Smooth muscle cell (in vitro differentiated cells): ENCODE measurements around the gene NLN. TPM values are rescaled to one million over a fixed set of nuclear protein-coding genes. Genes with fewer than 3 reads are reported as not detected.
"Not testable (repeated sequence)": the region's sequence is repeated elsewhere in the genome, so short reads cannot be mapped to it uniquely, and the experiment has no call there.

Experiments
- DNase-seq: peaks from one replicate; lab custom pipeline; 2025; ENCODE audit not compliant: unreplicated experiment; lab: John Stamatoyannopoulos, UW
- H2AFZ ChIP-seq: fragments of 200-600 bp; sonication (generic); 2 replicates; pipeline ENCODE4 v1.6.0; 2016; ENCODE audit warnings: antibody characterized with exemption, low read depth, mild to moderate bottlenecking
- H3F3A ChIP-seq: fragments of 200-600 bp; sonication (generic); 2 replicates; pipeline ENCODE4 v1.6.0; 2017; ENCODE audit warnings: antibody characterized with exemption, low read depth
- H3K27ac ChIP-seq: fragments of 200-600 bp; sonication (generic); 2 replicates; pipeline ENCODE4 v1.5.1; 2016; ENCODE audit warnings: low read depth, mild to moderate bottlenecking
- H3K27me3 ChIP-seq: fragments of 200-600 bp; sonication (generic); 2 replicates; pipeline ENCODE4 v1.6.1; 2016; ENCODE audit warnings: low read depth, mild to moderate bottlenecking
- H3K36me3 ChIP-seq: fragments of 200-600 bp; sonication (generic); 2 replicates; pipeline ENCODE4 v1.5.1; 2016; ENCODE audit warnings: low read depth
- H3K4me1 ChIP-seq: fragments of 200-600 bp; sonication (generic); 2 replicates; pipeline ENCODE4 v1.5.1; 2016; ENCODE audit warnings: low read depth
- H3K4me2 ChIP-seq: fragments of 200-600 bp; sonication (generic); 2 replicates; pipeline ENCODE4 v1.6.0; 2016; ENCODE audit warnings: mild to moderate bottlenecking
- H3K4me3 ChIP-seq: fragments of 200-600 bp; sonication (generic); 2 replicates; pipeline ENCODE4 v1.5.1; 2016; ENCODE audit warnings: mild to moderate bottlenecking
- H3K79me2 ChIP-seq: fragments of 200-600 bp; sonication (generic); 2 replicates; pipeline ENCODE4 v1.6.0; 2016; ENCODE audit warnings: low read depth, mild to moderate bottlenecking
- H3K9ac ChIP-seq: fragments of 200-600 bp; sonication (generic); 2 replicates; pipeline ENCODE4 v1.6.0; 2016; ENCODE audit warnings: low read depth
- H3K9me3 ChIP-seq: fragments of 200-600 bp; sonication (generic); replicated peaks from 2 replicates; pipeline ENCODE4 v1.5.1; 2016; ENCODE audit warnings: low read depth
- H4K20me1 ChIP-seq: fragments of 200-600 bp; sonication (generic); 2 replicates; pipeline ENCODE4 v1.6.0; 2016; ENCODE audit warnings: low read depth
- WGBS: methylation state at CpG from one replicate; pipeline ENCODE4 v1.1.7; 2016; ENCODE audit warnings: low lambda C conversion rate; 5-methylcytosine and 5-hydroxymethylcytosine counted together
- polyA plus RNA-seq: library from polyadenylated mRNA; unstranded; fragments of >200 nt; fragmentation: Nextera tagmentation; extraction: Ambion mirVana; gene quantifications from 2 replicates; pipeline ENCODE4 v1.2.1, GENCODE V29; 2016
- total RNA-seq: library from RNA; depleted of rRNA; stranded (reverse); fragments of >200 nt; gene quantifications from 2 replicates; pipeline ENCODE4 v1.2.3, GENCODE V29; 2014
- TF ChIP-seq, protein P1 (sequence below): fragments of 200-600 bp; sonication (generic); IDR thresholded peaks from 2 replicates; pipeline ENCODE4 v1.5.1; 2017; ENCODE audit warnings: borderline replicate concordance, mild to moderate bottlenecking, antibody characterized with exemption; ENCODE audit not compliant: insufficient read depth, poor library complexity, severe bottlenecking

The NLN gene
- total RNA-seq (33.6 and 37.7 TPM in 2 replicates), polyA plus RNA-seq (25.4 and 31.9 TPM in 2 replicates)

GRCh38 chr5:65721720-65722574, at the start of gene NLN, which contains the start of gene SGTB:
Gene NLN (plus strand): TSS chr5:65722205. CDS start chr5:65722374, 169 bp downstream.
Gene SGTB (minus strand): TSS chr5:65722109. CDS start chr5:65720807, 1,302 bp downstream.
- Histone ChIP-seq H3K4me3 (peak within 1 kb of the TSS; percentile 83), H3K4me2 (peak within 1 kb of the TSS; percentile 85), H3K27ac (peak within 1 kb of the TSS; percentile 72), H4K20me1 (peaks cover 13% of the 10 kb centered on the region), H2AFZ (peak within 1 kb of the TSS; percentile 96), H3K36me3 (no peaks in the 10 kb centered on the region), H3F3A (peaks cover 6% of the 10 kb centered on the region), H3K79me2 (peaks cover 46% of the 10 kb centered on the region), H3K9ac (peak within 1 kb of the TSS; percentile 89), H3K27me3 (no peaks in the 10 kb centered on the region), H3K4me1 (peaks cover 7% of the 10 kb centered on the region), H3K9me3 (no peaks in the 10 kb centered on the region)
- 2% methylated on average over 53 of the region's 92 CpGs for WGBS
- TF ChIP-seq, protein P1, sequence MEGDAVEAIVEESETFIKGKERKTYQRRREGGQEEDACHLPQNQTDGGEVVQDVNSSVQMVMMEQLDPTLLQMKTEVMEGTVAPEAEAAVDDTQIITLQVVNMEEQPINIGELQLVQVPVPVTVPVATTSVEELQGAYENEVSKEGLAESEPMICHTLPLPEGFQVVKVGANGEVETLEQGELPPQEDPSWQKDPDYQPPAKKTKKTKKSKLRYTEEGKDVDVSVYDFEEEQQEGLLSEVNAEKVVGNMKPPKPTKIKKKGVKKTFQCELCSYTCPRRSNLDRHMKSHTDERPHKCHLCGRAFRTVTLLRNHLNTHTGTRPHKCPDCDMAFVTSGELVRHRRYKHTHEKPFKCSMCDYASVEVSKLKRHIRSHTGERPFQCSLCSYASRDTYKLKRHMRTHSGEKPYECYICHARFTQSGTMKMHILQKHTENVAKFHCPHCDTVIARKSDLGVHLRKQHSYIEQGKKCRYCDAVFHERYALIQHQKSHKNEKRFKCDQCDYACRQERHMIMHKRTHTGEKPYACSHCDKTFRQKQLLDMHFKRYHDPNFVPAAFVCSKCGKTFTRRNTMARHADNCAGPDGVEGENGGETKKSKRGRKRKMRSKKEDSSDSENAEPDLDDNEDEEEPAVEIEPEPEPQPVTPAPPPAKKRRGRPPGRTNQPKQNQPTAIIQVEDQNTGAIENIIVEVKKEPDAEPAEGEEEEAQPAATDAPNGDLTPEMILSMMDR: no peak
- peak; percentile 70 for DNase-seq

DNA sequence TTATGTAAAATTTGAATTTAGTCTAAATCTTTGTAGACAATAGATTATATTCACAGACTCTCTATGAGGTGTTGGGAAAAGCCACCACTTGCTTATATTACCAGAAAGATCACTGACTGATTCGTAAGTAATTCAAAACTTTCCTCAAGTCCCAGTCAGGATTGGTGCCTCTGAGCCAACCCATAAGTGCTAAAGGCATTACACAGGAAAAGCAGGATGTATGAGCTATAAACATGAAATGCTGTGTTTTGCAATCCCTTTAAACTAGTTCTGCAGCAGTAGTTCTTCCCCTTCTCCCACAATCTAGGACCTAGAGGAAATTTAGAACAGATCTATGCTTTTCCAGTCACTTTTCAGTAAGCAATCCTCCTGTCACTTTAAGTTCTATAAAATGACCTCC, 49.2 kb upstream of the NLN start:
- no peaks in the 10 kb centered on the region for H3K36me3 ChIP-seq
- no peaks in the 10 kb centered on the region for H3K9me3 ChIP-seq
- no peak overlapping the region for H2AFZ ChIP-seq
- no peak overlapping the region for H3K4me2 ChIP-seq
- H3K4me3 ChIP-seq: no peak overlapping the region
- WGBS: 52% methylated on average over 1 of the region's 1 CpG
- H3K9ac ChIP-seq: no peak overlapping the region
- H3K79me2 ChIP-seq: no peaks in the 10 kb centered on the region
- H3K4me1 ChIP-seq: no peaks in the 10 kb centered on the region
- no peaks in the 10 kb centered on the region for H4K20me1 ChIP-seq
- H3F3A ChIP-seq: no peaks in the 10 kb centered on the region
- H3K27ac ChIP-seq: peak overlapping the region; percentile 28
- DNase-seq: no peak
- H3K27me3 ChIP-seq: no peaks in the 10 kb centered on the region
- TF ChIP-seq, protein P1: no peak

DNA sequence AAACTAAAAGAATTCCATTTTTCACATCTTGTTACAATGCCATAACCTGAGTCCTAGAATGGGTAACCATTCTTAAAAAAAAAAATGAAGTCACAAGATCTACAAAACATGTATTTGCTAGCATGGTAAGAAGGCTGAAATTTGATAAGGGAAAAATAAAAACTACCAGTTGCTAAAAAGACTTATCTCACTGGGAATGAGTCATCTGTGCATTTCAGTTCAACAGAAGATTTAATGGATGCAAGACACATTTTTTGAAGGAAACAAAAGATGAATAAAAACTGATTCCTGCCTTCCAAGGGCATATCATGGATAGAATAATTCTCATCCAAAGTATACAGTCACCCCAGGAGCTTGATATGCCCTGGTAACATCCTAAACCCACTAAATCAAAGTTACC, 47.3 kb upstream of the NLN start:
- DNase-seq: no peak
- Histone ChIP-seq H4K20me1 (no peaks in the 10 kb centered on the region), H3K36me3 (no peaks in the 10 kb centered on the region), H3K27ac (no peak overlapping the region), H3K79me2 (peaks cover 5% of the 10 kb centered on the region), H3K27me3 (no peaks in the 10 kb centered on the region), H3K9ac (no peak overlapping the region), H3K4me1 (no peaks in the 10 kb centered on the region), H3F3A (no peaks in the 10 kb centered on the region), H3K4me2 (no peak overlapping the region), H2AFZ (no peak overlapping the region), H3K4me3 (no peak overlapping the region), H3K9me3 (no peaks in the 10 kb centered on the region)
- TF ChIP-seq, protein P1: no peak

- not testable (repeated sequence) for H3K9me3 ChIP-seq, H3K79me2 ChIP-seq, H3K4me3 ChIP-seq, H4K20me1 ChIP-seq, H3K4me1 ChIP-seq, H3K27ac ChIP-seq, H3K27me3 ChIP-seq, DNase-seq, H3K36me3 ChIP-seq, H3K9ac ChIP-seq, H3K4me2 ChIP-seq, H2AFZ ChIP-seq, H3F3A ChIP-seq
- WGBS: 93% methylated on average over 3 of the region's 3 CpGs
Measured at GRCh38 chr5:65676056-65676455, 45.9 kb upstream of the NLN start.
